Central memory CD8-positive, alpha-beta T cell (primary cell): ENCODE data around the gene IL27RA.
"Not testable (repeated sequence)": the region's sequence is repeated elsewhere in the genome, so short reads cannot be mapped to it uniquely, and the experiment has no call there.

Experiments
- ATAC-seq: fragments of 150-1000 bp; cut with Tn5 transposase; replicated peaks from 2 replicates; pipeline ENCODE4 v1.10.0; 2022; ENCODE audit warnings: mild to moderate bottlenecking, moderate FRiP score, moderate number of reproducible peaks; ENCODE audit not compliant: poor library complexity, severe bottlenecking; ENCODE audit errors: extremely low read depth
- DNase-seq, 2 donors: peaks; one replicate each; pipeline ENCODE4 v3.0.0; 2021; ENCODE audit warnings: low spot score in 2 of 2
- H3K27ac Mint-ChIP-seq: one replicate; pipeline ENCODE4 v1.8.0; 2022; ENCODE audit warnings: low read depth, mild to moderate bottlenecking, moderate library complexity, mixed read lengths
- H3K27me3 Mint-ChIP-seq: one replicate; pipeline ENCODE4 v1.8.0; 2022; ENCODE audit warnings: mixed read lengths
- H3K36me3 Mint-ChIP-seq: one replicate; pipeline ENCODE4 v1.8.0; 2022; ENCODE audit warnings: mild to moderate bottlenecking, moderate library complexity, mixed read lengths; ENCODE audit not compliant: insufficient read depth
- H3K4me1 Mint-ChIP-seq: one replicate; pipeline ENCODE4 v1.8.0; 2022; ENCODE audit warnings: mixed read lengths
- H3K4me3 Mint-ChIP-seq: one replicate; pipeline ENCODE4 v1.8.0; 2022; ENCODE audit warnings: mild to moderate bottlenecking, moderate library complexity, mixed read lengths
- H3K9me3 Mint-ChIP-seq: one replicate; pipeline ENCODE4 v1.8.0; 2022; ENCODE audit warnings: mixed read lengths

Gene IL27RA

DNA sequence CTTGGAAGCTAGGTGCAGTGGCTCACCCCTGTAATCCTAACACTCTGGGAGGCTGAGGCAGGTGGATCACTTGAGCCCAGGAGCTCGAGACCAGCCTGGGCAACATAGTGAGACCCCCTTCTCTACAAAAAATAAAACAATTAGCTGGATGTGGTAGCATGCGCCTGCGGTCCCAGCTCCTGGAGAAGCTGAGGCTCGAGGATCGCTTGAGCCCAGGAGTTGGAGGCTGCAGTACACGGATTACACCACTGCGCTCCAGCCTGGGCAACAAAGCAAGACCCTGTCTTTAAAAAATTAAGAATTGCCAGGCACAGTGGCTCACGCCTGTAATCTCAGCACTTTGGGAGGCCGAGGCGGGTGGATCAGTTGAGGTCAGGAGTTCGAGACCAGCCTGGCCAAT, 19.4 kb downstream of the IL27RA start:
- H3K27ac Mint-ChIP-seq, H3K9me3 Mint-ChIP-seq, DNase-seq, H3K27me3 Mint-ChIP-seq, ATAC-seq, H3K4me3 Mint-ChIP-seq: not testable (repeated sequence)
- peaks cover 17% of the 10 kb centered on the region for H3K4me1 Mint-ChIP-seq
- peaks cover 60% of the 10 kb centered on the region for H3K36me3 Mint-ChIP-seq

DNA sequence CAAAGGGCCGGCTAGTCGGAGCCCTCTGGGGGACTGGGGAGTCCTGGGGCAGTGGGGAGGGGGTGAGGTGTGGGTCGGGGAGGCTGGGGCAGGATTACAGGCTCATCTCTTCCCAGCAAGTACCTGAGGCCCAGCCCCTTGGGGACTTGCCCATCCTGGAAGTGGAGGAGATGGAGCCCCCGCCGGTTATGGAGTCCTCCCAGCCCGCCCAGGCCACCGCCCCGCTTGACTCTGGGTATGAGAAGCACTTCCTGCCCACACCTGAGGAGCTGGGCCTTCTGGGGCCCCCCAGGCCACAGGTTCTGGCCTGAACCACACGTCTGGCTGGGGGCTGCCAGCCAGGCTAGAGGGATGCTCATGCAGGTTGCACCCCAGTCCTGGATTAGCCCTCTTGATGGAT, 20.4 kb downstream of the IL27RA start:
- H3K4me1 Mint-ChIP-seq: peaks cover 17% of the 10 kb centered on the region
- DNase-seq (no peak), ATAC-seq (no peak)
- H3K27ac Mint-ChIP-seq: peak overlapping the region; percentile 44
- no peaks in the 10 kb centered on the region for H3K9me3 Mint-ChIP-seq
- H3K36me3 Mint-ChIP-seq: peaks cover 53% of the 10 kb centered on the region
- H3K27me3 Mint-ChIP-seq: no peaks in the 10 kb centered on the region
- no peak overlapping the region for H3K4me3 Mint-ChIP-seq

DNA sequence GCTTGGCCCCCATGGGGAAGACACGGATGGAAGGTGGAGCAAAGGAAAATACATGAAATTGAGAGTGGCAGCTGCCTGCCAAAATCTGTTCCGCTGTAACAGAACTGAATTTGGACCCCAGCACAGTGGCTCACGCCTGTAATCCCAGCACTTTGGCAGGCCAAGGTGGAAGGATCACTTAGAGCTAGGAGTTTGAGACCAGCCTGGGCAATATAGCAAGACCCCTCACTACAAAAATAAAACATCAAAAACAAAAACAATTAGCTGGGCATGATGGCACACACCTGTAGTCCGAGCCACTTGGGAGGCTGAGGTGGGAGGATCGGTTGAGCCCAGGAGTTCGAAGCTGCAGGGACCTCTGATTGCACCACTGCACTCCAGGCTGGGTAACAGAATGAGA, 20.9 kb downstream of the IL27RA start:
- DNase-seq (no peak), ATAC-seq (no peak)
- peaks cover 17% of the 10 kb centered on the region for H3K4me1 Mint-ChIP-seq
- no peaks in the 10 kb centered on the region for H3K9me3 Mint-ChIP-seq
- H3K4me3 Mint-ChIP-seq: no peak overlapping the region
- H3K27me3 Mint-ChIP-seq: no peaks in the 10 kb centered on the region
- peaks cover 48% of the 10 kb centered on the region for H3K36me3 Mint-ChIP-seq
- peak overlapping the region; percentile 44 for H3K27ac Mint-ChIP-seq

DNA sequence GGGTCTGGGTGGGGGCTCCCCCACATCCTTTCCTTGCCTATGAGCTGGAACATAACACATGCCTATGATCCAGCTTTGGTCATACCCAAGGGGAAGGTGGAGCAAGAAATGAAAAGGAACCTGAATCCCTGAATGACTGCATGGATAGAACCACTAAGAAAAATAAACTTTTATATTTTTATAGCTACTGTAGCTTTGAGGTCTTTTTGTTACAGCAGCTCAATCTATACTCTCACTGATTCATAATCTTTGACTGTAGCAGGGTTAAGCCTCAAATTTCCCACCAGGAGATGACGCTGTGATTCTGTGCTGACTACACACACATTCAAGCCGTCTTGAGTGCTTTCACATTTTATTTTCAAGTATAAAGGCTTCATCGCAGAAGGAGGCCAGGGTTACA, 21.5 kb downstream of the IL27RA start:
- Mint-ChIP-seq H3K27ac (peak overlapping the region; percentile 44), H3K4me1 (peaks cover 21% of the 10 kb centered on the region), H3K9me3 (no peaks in the 10 kb centered on the region), H3K36me3 (peaks cover 43% of the 10 kb centered on the region), H3K27me3 (peaks cover 5% of the 10 kb centered on the region), H3K4me3 (no peak overlapping the region)
- DNase-seq (no peak), ATAC-seq (no peak)

DNA sequence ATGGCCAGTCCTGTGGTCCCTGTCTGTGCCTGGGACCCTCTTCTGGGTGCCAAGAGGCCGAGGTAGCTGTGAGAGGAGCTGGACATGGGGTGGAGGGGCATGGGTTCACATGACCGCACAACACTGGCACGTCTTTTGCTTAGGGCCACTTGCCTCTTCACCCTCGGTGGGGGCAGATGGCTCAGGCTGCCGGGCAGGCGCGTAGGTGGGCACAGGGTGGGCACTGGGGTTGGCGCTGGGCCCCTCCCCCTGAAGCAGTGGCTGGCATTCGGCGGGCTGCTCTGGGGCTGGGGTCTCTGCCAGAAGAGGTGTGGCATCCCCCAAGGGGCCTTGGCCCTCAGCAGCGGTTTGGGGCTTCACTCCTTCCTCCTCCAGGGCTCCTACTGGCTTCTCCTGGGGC, 21.9 kb downstream of the IL27RA start:
- Mint-ChIP-seq H3K4me1 (peaks cover 23% of the 10 kb centered on the region), H3K36me3 (peaks cover 41% of the 10 kb centered on the region), H3K9me3 (no peaks in the 10 kb centered on the region), H3K4me3 (no peak overlapping the region), H3K27ac (peak overlapping the region; percentile 58), H3K27me3 (peaks cover 10% of the 10 kb centered on the region)
- no peak for DNase-seq
- ATAC-seq: no peak

DNA sequence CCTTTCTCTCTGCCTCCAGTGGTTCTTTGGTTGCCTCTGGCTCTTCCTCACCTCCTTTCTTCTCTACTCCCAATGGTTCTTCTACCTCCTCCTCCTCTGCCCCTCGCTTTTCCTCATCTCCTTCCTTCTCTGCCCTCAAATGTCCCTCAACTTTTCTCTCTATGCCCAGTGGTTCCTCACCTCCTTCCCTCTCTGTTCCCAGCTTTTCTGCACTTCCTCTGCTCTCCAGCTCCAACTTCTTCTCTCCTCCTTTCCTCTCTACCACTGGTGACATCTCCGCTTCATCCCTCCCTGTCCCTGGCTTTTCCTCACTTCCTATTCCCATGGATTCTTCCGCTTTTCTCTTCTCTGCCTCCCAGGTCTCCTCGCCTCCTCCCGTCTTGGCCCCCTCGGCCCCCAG, 22.5 kb downstream of the IL27RA start:
- peaks cover 16% of the 10 kb centered on the region for H3K27me3 Mint-ChIP-seq

DNA sequence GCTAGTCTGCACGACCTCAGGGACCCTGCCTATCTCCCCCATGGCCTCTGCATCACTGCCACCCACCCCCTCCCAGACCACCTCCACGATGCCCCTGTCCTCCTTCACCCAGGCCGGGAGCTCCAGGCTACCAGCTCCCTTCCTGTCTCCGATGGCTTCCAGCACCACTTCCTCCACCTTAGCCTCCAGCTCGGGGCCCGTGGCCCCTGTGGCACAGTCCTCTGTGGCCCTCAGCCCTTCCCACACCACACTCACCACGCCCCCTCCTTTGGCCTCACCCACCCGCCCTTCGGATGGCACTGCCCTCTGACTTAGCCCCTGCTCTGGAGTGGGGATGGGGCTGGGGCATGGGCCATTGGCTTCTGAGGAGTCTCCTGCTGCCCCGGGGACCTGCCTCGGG, 23.2 kb downstream of the IL27RA start:
- Mint-ChIP-seq H3K36me3 (peaks cover 29% of the 10 kb centered on the region), H3K4me3 (no peak overlapping the region)
- no peak for ATAC-seq

More for the DNA sequence above, 22.5 kb downstream of the IL27RA start:
- peaks cover 25% of the 10 kb centered on the region for H3K4me1 Mint-ChIP-seq
- DNase-seq (no peak), ATAC-seq (no peak)
- H3K4me3 Mint-ChIP-seq: no peak overlapping the region
- H3K36me3 Mint-ChIP-seq: peaks cover 35% of the 10 kb centered on the region
- peak overlapping the region; percentile 58 for H3K27ac Mint-ChIP-seq
- no peaks in the 10 kb centered on the region for H3K9me3 Mint-ChIP-seq

DNA sequence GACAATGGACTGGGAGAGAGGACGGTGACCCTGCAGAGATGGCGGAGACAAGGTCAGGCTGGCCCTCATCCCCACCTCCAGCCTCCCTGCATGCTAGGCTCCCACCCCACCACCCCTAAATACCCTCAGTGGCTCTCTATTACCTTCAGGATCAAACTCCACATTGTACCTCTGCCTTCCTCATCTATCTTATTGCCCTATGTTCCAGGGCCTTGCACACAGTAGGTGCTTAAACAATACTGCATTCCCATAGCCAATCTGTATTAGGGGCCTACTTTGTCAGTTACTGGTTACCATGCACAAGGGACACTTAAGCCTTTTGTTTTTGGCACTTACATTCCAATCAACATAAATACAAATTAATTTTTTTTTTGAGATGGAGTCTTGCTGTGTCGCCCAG, 23.8 kb downstream of the IL27RA start:
- no peak overlapping the region for H3K4me3 Mint-ChIP-seq
- peaks cover 29% of the 10 kb centered on the region for H3K27me3 Mint-ChIP-seq
- DNase-seq: no peak
- ATAC-seq: no peak
- H3K9me3 Mint-ChIP-seq: no peaks in the 10 kb centered on the region
- no peak overlapping the region for H3K27ac Mint-ChIP-seq
- H3K36me3 Mint-ChIP-seq: peaks cover 22% of the 10 kb centered on the region
- peaks cover 27% of the 10 kb centered on the region for H3K4me1 Mint-ChIP-seq

More for the DNA sequence above, 23.2 kb downstream of the IL27RA start:
- no peak for DNase-seq
- Mint-ChIP-seq H3K4me1 (peaks cover 27% of the 10 kb centered on the region), H3K27ac (peak overlapping the region; percentile 58), H3K27me3 (peaks cover 22% of the 10 kb centered on the region), H3K9me3 (no peaks in the 10 kb centered on the region)

DNA sequence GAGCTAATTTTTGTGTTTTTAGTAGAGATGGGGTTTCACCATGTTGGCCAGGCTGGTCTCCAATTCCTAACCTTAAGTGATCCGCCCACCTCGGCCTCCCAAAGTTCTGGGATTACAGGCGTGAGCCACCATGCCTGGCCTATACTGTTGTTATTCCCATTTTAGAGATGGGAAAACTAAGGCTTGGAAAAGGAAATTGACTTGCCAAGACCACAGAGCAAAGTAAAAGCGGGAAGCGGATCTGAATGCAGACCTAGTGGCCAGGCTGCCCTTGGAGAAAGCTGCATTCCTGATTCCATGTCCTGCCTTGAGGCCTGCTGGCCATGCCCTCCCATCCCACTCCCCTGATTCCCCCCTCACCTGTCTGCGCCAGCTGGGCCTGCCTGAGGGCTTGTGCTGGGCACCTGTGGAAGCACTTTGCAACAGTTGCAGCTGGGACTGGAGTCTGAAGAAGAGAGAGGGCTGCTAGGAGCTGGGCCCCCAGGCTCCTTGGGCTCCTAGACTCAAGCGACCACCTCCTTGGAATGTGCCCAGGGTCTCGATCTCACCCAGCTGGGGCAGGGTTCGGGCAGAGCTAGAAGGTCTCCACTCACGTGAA, 24.6 kb downstream of the IL27RA start:
- H3K36me3 Mint-ChIP-seq: peaks cover 16% of the 10 kb centered on the region
- H3K27ac Mint-ChIP-seq: no peak overlapping the region
- peaks cover 27% of the 10 kb centered on the region for H3K4me1 Mint-ChIP-seq
- ATAC-seq (no peak), DNase-seq (no peak)
- H3K9me3 Mint-ChIP-seq: no peaks in the 10 kb centered on the region
- H3K4me3 Mint-ChIP-seq: peak overlapping the region; percentile 45
- H3K27me3 Mint-ChIP-seq: peaks cover 37% of the 10 kb centered on the region

DNA sequence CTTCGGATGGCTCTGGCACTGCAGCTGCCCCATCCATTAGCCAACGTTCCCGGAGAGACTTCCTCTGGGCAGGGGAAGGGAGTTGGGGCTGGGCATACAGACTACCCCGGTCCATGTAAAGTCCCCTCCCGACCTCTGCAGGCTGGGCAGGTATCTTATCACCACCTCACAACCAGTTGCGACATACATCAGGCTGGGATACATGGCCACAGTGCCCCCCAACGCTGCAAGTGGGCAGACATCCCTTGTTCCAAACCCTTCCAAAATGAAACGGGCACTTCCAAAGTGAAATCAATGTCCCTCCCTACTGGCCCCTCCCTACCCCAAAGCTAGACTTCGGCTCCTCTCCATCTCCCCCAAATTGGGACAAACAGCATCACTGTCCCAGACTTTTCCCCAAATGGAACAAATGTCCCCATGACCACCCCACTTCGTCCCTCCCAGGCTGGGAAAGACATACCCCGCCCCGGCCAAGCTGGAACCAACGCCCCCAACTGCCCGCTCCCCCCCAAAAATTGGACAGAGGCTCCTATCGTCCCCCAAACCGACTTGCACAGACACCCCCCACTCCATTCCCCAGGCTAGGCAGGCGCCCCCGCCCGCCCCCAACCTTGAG, 25.3 kb downstream of the IL27RA start:
- H3K27ac Mint-ChIP-seq: no peak overlapping the region
- ATAC-seq: no peak
- peaks cover 13% of the 10 kb centered on the region for H3K36me3 Mint-ChIP-seq
- no peaks in the 10 kb centered on the region for H3K9me3 Mint-ChIP-seq
- H3K4me3 Mint-ChIP-seq: peak overlapping the region; percentile 45
- DNase-seq: no peak
- H3K27me3 Mint-ChIP-seq: peaks cover 42% of the 10 kb centered on the region
- H3K4me1 Mint-ChIP-seq: peaks cover 27% of the 10 kb centered on the region

DNA sequence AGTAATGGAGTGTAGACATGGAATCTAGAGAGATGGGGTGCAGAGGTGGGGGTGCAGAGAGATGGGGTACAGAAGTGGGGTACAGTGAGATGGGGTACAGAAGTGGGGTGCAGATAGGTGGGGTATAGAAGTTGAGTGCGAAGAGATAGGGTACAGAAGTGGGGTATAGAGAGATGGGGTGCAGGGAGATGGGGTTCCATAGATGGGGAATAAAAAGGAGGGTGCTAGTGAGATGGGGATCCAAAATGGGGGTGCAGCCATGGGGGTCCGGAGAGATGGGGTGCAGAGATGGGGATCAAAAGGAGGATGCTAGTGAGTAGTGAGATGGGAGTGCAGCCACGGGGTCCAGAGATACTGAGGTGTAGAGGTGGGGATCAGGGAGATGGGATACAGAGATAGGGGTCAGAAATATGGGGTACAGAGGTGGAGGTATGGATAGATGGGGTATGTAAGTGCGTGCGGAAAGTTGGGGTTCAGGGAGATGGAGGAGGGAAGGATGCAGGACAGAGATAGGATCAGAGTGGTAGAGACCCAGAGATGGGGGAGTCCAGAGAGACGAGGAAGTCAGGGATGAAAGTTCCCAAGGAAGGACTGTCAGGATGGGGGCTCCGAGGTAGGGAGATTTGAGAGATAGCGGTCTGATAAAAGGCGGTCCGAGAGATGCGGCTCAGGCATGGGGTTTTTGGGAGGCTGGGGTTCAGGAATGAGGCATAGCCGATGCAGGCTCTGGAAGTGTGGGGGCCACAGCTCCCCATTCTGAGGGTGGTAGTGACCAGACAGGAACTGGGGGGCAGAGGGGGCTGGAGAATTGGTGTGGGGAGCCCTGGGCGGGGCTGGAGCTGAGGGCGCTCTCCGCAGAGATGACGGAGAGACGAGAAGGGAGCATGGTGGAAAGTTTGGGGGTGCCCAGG, 26.9 kb downstream of the IL27RA start:
- H3K27ac Mint-ChIP-seq: no peak overlapping the region

DNA sequence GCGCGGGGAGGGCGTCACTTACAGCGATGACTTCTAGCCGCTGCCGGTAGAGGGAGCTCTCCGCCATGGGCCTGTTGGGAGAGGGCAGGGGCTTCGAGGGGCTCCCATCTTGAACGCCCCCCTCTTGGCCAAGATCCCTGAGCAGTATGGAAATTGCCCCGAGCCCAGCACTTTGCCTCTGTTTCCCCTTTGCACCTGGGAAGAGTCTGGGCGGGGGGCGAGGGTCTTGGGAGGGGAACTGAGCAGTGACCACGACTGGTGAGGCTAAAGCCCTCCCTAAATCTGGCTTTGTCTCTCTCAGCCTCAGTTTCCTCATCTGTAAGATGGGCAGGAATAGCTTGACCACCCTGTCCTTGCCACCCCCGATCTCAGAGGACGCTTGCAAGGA, 27.5 kb downstream of the IL27RA start:
- ATAC-seq (no peak), DNase-seq (peak in 1 of 2 donors; percentile 49)
- Mint-ChIP-seq H3K27ac (no peak overlapping the region), H3K4me1 (peaks cover 27% of the 10 kb centered on the region), H3K4me3 (peak overlapping the region; percentile 60), H3K27me3 (peaks cover 42% of the 10 kb centered on the region), H3K36me3 (peaks cover 3% of the 10 kb centered on the region), H3K9me3 (no peaks in the 10 kb centered on the region)

More for the DNA sequence above, 26.9 kb downstream of the IL27RA start:
- Mint-ChIP-seq H3K36me3 (peaks cover 3% of the 10 kb centered on the region), H3K4me3 (peak overlapping the region; percentile 60), H3K9me3 (no peaks in the 10 kb centered on the region), H3K4me1 (peaks cover 27% of the 10 kb centered on the region), H3K27me3 (peaks cover 42% of the 10 kb centered on the region)
- DNase-seq (no peak), ATAC-seq (no peak)
